ENCODE data around the gene FAM184B.

FAM184B gene

DNA sequence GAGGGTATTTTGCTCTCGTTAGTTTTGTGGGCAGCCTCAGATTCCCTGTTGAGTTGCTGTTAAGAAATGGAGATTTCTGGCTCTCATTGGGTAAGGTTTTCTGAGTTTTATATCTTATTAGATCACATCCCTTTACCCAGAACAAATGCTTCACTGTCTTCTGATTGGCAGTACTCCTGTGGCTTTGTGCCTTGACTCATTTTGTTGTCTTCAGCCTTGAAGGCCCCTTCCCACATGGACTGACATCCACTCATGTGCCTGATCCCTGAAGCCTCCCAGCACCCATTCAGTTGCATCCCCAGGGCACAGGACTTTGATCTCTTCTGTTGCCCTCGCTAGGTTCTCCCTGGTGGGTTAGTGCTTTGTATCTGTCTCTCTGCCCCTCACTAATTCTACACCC is 156.6 kb downstream of the FAM184B start:
- no peak for DNase-seq

DNA sequence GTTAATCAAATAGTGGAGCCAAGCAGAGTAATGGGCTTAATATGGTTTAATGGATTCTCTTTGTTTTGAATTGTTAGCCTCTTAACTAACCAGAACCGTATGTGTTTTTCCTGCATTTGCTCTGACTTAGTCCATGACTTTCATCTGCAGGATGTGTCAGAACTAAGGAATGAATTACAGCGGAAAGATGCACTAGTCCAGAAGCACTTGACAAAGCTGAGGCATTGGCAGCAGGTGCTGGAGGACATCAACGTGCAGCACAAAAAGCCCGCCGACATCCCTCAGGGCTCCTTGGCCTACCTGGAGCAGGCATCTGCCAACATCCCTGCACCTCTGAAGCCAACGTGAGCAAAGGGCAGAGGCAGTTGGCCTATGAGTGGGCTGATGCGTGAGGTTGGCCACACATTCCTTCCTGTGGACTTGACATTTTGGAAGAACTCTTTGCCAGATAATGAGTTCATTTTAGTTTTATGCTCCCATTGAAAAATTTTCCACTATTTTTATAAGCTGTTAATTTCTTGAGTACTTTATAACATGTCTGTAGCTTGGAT is 157.9 kb downstream of the FAM184B start:
- DNase-seq: no peak

DNA sequence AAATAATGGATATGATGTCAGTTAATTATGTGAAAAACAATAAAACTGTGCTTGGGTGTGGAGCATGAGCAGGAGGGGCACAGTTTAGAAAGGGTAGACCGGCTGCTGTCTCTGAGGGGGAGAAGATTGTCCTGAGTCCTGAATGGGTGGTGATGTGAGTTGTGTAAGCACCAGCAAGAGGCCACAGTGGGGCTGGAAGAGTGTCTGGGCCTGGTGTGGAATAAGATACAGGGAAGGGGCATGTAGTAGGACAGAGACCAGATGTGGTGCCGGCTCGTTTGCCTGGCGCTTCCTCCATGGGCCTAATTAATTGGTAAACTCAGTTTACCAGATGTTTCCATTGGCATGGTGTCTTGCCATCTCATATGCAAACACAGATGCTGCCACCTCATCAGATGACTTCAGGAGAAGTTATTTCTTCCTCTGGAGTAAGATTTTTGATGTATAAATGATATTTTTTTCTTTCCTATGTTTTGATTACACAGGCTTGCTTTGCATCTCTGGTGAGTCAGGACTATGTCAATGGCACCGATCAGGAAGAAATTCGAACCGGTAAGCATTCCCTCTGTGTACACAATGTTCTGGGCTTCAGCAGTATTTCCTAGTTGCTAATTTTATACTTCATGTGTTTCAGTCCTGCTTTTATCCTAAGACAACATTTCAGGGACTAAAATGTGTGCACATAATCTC is 161.9 kb downstream of the FAM184B start:
- DNase-seq: no peak

DNA sequence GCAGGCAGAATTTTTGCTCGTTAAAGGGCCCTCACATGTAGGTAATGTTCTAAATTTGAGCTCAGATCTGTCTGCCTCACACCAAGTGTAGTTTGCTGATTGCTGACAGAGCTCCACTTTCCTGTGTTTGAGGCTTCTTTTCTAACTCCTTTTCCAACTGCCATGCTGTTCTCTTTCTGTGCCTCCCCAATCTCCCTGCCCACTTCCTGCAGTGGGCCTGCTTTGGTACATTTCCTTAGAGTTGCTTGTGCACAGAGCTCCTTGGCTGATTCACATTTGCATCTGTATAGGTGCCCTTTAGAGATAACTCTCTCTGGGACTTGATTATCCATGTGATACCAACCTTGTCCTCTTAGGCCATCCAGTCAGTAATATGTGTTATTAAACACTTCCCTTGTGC is 162.5 kb downstream of the FAM184B start:
- DNase-seq: no peak

DNA sequence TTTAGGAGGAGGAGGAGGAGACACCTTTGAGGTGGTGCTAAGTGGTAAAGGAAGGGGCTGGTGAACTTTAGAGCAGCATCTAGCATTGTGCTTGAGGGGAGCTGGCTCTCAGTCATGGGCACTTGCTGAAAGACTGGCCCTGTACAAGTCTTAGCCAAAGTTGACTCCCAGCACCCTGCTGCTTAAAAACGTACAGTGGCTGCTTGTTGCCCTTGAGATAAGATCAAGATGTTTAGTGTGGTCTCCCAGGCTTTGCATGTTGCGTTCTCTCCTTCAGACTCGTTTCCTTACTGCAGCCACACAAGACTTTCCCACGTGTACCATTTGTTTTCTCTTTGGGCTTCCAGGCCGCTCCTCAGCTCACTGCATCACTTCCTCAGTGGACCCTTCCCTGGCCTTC is 165.1 kb downstream of the FAM184B start:
- no peak for DNase-seq

DNA sequence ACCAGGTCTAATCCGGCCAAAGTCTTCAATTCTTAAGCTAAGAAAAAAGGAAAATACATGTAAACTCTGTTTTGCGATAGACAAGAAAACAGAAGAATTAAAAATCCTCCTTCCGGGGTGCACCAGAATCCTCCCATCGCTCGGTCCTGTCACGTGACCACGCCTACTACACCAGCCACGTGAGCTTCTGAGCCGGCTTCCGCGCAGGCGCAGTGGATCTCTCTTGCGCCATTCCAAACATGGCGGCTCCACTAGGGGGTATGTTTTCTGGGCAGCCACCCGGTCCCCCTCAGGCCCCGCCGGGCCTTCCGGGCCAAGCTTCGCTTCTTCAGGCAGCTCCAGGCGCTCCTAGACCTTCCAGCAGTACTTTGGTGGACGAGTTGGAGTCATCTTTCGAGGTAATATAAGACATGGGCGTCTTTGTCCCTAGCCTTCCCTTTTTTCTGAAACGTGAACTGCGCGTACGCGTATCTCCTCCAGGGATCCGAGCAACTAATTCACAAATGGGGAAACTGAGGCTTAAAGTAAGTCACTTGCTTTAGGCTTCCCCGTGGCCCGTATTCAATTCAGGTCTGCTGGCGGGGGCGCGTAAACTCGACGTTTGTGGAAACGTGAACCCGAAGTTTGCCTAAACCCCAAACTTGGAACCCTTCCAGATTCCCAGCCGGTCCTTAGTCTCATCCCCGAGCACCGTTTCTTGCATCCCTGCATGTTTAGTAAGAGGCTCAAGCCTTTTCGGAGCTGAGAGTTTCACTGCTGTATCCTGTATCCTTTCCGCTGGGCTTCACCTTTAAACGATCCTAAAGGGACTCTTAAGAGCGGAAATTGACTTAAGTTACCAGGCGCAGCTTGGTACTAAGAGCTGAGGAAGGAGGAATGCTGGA is 166.8 kb downstream of the FAM184B start, which contains the start of gene MED28:
MED28 (plus strand) TSS at position 226 of the 884 bp plus-strand sequence; CDS start at position 240, 14 bp downstream.
- DNase-seq: peak; percentile 94

DNA sequence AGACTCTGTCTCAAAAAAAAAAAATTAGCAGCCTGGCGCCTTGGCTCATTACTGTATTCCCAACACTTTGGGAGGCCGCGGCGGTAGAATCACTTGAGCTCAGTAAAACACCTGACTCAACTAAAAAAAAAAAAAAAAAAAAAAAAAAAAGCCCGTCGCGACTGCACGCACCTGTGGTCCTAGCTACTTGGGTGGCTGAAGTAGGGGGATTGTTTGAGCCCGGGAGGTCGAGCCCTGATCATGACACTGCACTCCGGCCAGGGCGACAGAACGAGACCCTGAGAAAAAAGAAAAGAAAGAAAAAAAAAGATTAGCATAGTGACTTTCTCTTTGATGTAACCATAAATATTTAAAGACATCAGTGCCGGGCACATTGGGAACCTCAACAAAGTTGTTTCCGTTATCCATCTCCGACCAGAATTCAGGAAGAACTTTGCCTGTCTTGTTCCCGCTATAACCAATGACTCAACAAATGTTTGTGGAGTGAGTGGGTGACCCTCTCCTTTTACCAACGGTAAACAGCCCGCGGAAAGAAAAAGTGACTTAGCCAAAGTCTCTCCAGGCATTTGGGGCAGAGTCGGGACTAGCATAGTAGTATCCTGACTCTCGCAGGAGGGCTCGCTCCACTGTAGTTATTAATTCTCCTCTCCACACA is 167.5 kb downstream of the FAM184B start:
- no peak for DNase-seq

DNA sequence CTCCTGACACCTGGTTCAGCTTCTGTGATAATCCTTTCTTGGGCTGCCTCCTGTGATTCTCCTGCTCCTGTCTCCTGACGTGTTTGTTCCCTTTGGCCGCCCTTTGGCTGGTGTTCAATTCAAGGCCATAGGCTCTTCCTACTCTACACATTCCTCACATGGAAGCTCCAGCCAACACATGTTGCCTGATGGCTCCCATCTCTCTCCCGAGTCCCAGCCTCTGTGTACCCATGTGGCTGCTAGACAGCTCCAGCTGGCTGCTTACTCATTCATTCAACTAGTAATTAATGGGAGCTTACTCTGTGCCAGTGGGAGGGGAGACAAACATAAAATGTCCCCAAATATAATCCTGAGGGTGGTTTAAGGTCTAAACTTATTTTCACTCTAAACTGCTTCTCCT is 176.2 kb downstream of the FAM184B start:
- no peak for DNase-seq

DNA sequence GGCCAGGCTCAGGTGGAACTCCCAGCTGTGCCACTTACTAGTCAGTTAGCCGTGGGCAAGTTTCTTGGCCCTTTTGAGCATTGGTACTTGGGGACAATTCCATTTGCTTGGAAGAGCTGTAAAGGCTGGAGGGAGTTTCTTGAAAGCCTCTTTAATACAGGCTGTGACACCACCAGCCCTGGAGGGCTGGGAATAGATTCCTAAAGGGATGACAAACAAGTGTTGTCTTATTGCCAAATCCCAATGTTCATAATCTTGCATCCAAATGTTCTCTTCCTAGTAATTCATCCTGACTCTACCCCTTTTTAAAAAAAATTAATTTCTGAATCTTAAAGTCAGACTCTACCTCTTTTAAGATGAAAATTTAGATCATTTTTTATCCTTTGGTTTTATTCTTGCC is 181.6 kb downstream of the FAM184B start:
- no peak for DNase-seq

DNA sequence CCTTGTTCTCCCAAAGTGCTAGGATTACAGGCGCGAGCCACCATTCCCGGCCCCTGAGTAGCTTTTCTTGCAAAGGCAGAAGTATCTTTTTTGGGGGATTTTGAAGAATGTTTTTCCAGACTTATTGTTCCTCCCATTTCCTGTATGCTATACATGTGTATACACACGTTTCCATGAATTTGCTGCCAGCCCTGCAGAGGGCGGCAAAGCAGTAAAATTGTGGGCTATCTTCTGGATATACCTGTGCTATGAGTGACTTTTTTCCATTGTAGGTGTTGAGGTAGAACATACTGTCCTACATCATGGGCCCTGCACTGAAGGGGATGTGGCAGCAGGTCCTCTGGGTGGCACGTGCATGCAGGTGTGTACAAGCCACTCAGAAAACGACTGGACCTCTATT is 183.9 kb downstream of the FAM184B start:
- DNase-seq: no peak

DNA sequence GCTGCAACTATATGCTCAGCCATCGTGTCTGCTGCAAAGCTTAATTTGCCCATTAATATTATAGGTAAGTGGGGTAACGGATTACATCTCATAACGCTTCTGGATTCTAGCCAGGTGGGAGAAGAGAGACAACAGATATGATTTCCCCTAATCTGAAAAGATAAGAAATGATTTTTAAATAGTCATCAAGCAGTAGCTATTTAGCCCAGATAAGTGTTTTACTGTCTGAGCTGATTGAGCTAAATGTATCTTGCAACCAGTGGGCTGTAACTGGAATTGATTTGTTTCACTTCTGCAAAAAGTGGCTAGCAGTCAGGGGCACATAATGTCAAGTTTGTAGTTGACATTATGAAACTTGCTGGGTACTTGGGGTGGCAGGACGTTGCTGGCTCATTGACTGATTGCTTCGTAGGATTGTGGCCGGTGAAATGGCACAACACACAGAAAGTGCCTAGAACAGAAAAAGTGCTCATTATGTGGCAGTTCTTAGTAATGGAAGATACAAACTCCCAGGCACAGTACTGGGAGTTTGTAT is 185.9 kb downstream of the FAM184B start:
- DNase-seq: no peak

DNA sequence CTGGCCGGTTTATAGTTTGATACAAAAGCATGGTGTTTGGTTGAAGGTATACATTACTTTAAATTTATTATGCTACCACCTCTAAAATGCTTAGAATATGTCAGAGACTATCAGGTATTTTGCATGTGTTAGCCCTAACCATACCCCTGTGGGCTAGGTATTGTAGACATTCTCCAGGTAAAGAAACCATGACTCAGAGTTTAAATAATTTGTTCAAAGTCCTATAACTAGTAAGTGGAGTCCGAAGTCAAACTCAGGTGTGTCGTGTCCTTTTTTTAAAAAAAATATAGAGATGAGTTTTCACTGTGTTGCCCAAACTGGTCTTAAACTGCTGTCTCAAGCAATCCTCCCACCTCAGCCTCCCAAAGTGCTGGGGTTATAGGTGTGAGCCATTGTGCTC is 192.1 kb downstream of the FAM184B start:
- no peak for DNase-seq

DNA sequence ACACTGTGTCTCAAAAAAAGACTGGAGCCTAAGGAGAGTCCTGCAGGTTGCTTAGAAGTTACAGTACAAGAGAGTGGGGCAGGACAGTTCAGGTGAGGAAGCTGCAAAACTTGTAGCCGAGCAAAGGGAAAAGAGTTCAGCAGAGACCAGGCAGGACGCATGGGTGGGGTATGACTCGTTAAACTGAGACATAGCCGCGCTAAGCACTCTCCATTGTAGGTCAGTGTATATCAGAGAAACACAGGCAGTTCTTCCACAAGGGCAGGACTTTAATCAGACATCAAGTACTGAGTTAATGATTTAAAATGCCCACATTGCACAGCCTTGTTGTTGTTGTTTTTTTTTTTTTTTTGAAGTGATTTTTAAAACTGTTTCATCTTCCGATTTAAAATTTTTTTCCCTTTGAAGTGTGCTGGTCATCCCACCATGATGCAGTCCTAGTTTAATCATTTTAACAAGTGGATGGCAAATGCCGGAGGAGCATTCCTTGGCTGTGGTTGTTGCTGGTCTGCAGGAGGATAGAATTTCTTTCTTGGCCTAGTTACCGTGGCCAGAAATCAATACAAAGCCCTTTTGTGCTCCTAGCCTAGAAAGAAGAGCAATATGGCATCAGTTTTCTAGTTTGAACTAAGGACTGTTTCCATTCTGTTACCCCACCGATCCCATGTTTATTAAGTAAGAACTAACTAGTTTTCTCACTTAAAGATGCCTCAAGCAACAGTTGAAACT is 194.2 kb downstream of the FAM184B start:
- DNase-seq: no peak

DNA sequence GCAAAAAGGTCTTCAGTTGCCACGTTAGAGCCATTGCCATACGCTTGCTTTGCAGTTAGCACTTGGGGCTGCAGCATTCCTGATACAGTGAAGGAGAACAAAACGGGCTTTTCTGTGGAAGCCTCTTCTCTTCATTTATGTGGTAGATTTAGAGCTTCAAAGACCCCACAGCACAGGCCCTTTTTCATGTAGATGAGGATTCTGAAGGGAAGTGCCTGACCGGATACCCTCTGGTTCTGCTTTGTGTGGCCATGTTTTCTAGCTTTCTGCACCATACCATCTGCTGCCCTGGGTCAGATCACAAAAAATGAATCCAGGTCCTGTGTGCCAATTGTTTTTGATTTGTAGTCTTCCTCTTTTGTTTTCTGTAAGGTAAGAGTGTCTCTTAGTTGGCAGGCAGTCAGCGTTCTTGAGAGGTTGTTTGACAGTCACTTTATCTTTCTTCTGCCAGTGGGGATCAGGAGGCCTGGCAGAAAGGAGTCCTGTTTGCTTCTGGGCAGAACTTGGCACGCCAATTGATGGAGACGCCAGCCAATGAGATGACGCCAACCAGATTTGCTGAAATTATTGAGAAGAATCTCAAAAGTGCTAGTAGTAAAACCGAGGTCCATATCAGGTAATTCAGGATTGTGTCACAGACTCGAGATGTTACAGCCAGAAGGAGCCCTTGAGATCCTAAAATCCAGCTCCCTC is 196.8 kb downstream of the FAM184B start:
- DNase-seq: no peak

DNA sequence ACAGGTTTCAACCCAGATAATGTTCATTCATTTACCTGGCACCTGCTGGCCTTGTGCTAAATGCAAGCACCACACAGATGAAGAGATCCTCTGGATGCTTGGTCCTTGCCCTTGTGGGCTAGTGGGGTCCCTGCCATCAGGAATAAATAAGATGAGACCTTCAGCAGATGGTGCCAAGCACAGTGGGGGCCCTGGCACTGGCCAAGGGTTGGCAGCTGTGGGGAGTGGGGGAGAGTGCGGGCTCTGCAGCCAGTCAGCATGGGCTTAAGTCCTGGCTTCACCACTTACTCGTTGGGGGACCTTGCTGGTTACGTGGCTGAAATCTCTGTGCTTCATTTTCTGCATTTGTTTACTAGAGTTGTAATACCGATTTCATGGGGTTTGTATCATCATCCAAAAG is 197.5 kb downstream of the FAM184B start:
- no peak for DNase-seq

DNA sequence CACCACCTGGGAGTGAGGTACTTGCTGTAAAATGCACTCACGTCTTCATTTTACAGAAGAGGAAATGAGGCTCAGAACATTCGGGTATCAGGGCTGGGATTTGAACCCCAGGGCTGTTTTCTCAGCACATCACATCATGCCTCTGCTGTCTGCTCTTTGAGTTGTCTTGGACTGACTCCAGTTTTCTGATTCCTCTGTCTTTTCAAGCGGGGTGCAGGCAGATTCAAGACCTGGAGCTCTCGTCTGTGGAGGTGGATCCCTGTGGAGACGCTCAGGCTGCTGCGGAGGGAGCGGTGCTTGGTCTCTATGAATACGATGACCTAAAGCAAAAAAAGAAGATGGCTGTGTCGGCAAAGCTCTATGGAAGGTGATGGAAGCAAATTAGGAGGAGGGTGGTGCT is 198.1 kb downstream of the FAM184B start:
- DNase-seq: no peak

DNA sequence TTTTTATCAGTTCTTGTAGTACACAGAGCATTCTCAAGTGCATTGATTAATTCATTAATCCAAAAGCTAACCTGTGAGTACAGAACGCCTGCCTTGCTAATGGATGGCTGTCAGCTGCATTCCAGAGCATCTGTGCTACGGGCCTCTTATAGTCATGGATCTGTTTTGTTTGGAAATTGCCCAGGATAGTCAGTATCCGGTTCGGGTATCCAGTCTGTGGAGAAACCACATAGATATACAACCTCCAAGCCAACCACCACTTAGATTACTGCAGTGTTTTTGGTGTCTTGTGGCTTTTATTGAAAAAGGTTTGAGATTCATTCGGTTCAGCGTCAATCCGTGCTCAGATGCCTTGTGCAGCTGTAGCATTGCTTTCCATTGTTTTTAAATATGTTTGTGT is 200.5 kb downstream of the FAM184B start:
- DNase-seq: no peak

All from left hindlimb (tissue), 1 donor.